Neural progenitor cell (in vitro differentiated cells): Measurements from ENCODE around the gene PPIB.

Experiments used
- EZH2 ChIP-seq: fragments of 200-600 bp; sonication (generic); IDR thresholded peaks from 2 replicates; pipeline ENCODE4 v1.6.1; 2017; ENCODE audit warnings: antibody characterized with exemption, mild to moderate bottlenecking, moderate library complexity
- TF ChIP-seq, protein P1 (sequence below): fragments of 200-600 bp; sonication (generic); IDR thresholded peaks from 2 replicates; pipeline ENCODE4 v1.5.1; 2017; ENCODE audit warnings: antibody characterized with exemption, mild to moderate bottlenecking

DNA sequence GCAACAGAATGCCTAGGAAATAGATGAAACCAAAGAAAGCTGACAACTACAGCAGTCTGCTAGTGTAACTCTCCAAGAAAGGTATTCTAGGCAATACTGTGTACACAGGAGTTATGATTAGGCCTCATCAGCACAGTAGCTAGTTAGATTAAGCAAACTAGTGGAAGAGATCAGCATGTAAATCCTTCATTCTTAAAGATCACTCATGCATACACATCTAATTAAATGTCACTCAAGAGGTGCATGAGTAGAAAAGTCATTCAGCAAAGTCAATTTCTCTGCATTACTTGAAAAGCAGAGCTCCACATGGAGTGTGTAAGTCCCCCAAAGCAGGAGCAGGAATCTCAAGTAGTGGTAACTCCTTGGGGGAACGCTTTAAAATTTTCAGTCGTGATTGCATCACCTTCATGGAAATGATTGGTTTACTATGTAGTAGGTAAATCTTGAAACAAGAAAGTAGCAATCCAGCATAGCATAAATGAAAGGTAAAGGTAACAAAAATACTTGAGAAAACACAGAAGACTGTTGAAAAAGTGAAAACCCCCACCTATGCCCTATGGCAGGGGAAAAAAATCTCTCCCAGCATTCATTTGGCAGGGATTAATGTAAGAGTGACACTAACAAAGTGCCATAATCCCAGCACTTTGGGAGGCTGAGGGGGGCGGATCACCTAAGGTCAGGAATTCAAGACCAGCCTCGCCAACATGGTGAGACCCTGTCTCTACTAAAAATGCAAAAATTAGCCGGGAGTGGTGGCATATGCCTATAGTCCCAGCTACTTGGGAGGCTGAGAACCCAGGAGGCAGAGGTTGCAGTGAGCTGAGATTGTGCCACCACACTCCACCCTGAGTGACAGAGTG lies 29.4 kb upstream of the PPIB start:
- TF ChIP-seq, protein P1, sequence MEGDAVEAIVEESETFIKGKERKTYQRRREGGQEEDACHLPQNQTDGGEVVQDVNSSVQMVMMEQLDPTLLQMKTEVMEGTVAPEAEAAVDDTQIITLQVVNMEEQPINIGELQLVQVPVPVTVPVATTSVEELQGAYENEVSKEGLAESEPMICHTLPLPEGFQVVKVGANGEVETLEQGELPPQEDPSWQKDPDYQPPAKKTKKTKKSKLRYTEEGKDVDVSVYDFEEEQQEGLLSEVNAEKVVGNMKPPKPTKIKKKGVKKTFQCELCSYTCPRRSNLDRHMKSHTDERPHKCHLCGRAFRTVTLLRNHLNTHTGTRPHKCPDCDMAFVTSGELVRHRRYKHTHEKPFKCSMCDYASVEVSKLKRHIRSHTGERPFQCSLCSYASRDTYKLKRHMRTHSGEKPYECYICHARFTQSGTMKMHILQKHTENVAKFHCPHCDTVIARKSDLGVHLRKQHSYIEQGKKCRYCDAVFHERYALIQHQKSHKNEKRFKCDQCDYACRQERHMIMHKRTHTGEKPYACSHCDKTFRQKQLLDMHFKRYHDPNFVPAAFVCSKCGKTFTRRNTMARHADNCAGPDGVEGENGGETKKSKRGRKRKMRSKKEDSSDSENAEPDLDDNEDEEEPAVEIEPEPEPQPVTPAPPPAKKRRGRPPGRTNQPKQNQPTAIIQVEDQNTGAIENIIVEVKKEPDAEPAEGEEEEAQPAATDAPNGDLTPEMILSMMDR = no peak
- no peak for TF ChIP-seq EZH2
